D341Med (cell line): ENCODE data around the gene PSMB5.

Experiments
- DNase-seq: peaks from one replicate; pipeline ENCODE4 v3.0.0; 2012; ENCODE audit warnings: low spot score

Gene PSMB5

DNA sequence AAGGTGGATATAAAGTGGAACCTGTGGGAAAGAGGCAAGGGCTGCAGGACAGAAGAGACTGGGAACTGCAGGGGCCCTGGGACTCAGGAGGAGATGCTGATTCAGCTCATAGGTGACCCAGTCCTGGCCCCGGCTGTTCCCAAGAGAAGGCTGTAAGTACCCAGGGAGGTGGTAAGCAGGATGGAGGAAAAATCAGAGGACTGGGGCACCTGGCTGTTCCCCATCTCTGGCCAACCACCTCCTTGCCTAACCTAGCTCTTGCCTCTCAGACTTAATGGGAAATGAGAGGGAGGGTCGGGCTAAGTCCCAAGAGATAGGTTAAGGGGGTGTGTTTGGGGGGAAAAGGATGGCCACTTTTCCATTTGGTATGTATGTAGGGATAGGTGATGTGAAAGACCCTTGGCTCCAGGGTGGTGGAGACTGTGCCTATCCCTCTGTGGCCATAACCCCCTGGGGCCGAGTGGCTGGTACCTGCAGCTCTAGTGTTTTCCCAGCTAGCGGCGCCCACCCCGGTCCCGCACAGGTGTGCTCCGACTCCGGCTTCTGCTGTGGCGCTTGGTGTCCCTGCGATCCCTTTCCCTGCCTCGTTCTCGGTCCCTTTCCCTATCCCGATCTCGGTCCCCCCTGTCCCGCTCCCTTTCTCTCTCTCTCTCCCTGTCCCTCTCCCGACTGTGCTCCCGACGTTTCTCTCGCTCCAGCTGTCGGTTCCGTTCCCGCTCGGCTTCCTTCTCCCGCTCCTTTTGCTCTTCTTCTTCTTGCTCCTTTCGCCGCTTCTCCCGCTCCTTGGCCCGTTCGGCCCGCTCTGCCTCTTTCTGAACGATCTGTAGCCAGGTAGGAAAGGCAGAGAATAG is 24.2 kb upstream of the PSMB5 start:
- DNase-seq = no peak

DNA sequence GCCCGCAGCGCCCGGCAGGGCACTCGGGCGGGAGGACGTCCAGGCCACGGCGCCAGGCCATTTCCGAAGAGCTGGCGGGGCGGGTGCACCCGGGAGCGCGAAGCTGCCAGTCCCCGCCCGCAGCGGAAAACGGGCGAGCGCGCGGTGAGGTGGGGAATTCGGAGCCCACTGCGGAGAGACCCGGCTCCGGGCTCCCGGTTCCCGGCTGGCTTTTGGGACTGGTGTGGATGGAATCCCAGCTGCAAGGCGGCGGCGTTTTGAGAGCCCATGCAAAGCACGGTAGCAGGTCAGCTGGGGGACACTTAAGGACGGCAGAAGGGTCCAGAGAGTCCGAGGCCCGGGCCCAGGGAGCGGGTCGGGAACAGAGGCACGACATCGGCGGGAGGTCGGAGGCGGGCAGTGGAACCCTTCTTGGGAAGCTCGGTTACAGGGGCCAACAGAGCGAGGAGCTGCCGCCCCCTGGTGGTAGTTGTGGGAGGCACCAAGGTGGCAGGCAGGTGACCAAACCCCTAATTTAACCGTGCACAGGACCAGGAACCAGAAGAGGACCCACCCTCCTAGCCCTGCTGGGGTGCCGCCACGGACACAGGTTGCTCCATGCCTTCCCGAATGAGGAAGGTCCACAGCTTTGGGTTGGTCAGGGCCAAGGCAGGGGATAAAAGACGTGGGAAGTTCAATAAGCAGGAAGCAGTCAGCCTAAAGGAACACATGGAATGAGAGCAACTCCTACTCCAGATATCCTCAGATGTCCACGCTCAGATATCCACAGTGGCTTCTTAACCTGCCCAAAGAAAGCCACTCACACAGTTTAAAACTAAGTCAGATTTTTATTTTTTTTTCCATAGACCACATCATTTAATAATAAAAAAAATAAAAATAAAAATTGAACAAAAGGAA is 23.3 kb upstream of the PSMB5 start:
- peak; percentile 90 for DNase-seq

DNA sequence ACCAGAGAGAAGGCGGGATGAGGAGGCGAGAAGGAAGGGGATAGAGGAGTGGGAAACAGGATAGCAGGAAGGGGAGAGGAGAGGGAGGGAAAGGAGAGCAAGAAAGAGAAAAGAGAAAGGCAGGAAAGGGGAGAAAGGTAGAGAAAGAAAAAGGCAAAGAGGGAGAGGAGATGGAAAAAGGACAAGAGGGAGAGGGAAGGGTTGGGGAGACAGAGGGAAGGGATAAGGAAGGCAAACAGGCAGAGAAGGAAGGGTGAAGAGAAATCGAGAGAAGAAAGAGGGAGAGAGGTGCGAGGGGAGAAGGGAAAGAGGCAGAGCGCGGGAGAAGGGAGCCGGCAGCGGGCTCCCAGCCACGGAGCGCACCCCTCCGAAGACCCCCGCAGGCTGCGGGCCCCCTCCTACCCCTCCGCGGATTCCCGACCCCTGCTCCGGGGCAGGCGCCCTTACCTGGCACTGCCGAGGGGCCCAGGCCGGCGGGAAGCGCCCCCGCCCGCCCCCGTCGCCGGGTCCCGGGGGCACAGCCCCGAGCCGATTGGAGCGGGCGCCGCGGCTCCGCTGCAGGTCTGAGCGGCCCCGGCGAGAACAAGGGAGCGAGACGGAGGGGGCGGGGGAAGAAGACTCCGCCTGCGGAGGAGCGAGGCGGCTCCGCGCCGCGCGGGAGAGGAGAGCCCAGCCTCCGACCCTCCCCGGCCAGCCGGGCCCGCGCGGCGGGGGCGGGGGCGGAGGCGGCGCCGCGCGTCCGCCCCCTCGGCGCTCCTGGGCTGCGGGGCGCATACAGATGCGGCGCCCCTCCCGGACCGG is 22.5 kb upstream of the PSMB5 start, which contains the start of gene CDH24:
CDH24 (minus strand) TSS at position 565 of the 801 bp plus-strand sequence. CDS start 1,787 bp downstream, outside the sequence.
- peak; percentile 87 for DNase-seq

DNA sequence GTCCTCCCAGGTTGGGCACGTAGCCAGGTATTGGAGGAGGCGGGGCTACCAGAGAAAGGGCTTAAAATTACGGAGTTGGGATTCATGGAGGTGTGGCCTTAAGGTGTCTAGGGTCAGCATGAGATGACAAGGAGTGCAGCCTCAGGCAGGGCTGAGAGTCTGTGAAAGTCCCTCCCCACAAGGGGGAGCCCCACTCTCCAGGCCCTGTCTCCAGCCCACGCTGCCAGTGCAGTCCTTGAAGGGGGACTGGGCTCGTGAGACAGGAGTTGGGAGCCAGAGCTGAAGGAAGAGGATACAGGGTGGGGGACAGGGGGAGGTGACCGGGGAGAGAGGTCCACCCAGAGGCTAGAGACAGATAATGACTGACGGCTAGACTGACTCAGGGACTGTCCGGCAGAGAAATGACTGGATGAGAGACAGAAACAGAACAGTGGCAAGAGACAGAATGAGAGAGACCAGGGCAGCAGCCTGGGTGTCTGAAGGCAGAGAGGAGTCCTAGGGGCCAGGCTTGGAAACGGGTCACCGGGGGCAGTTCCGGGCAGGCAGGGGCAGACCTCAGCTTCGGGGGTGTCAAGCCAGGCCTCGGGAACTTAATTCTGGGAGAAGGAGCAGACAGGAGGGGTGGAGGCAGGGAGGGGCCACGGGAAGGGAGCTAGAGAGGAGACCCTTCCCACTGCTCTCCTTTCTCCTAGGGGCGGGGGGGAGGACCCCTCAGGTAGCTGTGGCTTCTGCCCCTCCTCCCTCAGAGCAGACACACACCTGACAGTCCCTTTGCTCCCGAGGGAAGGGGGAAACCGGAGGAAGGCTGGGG is 21.6 kb upstream of the PSMB5 start:
- peak; percentile 86 for DNase-seq

DNA sequence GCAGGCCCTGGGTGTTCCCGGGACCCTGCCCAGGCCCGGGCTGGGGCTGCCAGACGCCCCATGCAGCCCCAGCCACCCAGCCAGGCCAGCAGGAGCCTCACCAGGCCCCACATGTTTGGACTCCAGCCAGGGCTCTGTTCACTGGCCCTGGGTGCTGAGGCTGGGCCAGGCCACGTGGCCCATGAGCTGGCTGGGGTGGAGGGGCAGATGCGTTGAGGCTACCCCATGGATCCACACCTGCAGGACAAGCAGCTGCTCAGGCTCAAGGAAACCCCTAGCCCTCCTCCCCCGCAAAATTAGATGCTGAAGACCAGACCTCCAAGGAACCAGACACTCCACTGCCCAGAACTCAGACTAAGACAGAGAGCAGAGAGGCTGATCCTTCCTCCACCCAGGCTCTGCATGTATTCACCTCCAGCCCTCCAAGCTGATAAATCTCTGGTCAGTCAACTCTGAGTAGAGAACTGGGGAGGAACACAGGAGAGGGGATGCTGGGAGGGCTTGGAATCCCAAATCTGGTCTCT is 21.0 kb upstream of the PSMB5 start:
- DNase-seq = no peak

- no peak for DNase-seq
Measured at GRCh38 chr14:23055147-23055550, 20.4 kb upstream of the PSMB5 start.

DNA sequence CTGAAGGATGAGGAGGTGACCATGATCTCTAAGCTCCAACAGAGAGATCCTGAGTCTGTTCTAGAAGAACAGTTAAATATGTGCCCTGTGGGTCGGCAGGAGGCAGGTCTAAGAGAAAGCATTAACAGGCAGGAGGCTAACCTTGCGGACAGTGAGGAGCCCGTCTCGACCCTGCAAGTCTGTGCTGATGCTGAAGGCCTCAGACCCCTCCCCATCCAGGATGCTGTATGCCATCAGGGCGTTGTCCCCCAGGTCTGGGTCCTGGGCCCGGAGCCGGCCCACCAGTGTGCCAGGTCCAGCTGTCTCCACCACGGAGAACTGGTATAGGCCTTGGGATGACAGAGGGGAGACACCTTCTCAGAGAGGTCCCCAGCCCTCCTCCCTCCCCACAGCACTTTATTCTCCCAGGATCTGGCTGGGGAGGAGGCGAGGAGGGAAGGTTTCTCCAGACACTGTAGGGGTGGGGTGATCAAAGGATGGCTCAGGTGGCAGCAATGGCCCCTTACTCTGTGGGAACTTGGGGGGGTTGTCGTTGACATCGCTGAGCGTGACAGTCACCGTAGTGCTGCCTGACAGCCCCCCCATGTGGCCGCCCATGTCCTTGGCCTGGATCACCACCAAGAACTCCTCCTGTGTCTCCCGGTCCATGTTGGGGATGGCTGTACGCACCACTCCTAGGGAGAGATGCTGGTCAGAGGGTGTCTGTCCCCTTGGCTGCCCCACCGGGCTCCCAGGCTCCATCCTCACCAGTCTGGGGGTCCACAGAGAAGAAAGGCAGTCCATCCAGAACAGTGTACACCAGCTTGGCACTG is 19.5 kb upstream of the PSMB5 start:
- peak; percentile 60 for DNase-seq

DNA sequence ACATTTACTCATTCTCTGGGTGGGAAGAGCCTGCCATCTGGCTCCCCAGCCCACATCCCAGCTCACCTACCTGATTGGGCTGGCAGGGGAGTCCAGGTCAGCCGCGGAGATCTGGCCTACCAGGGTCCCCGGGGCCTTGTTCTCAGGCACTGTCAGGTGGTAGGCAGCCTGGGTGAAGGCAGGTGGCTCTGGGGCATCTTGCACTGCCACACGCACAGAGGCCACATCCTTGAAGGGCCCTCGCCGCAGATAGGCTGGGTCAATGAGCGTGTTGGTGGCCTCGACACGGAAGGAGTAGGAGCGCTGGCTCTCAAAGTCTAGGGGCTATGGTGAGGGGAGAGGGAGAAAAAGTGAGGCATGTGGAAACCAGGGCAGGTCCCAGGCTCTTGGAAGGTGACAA is 18.7 kb upstream of the PSMB5 start:
- DNase-seq = no peak

GRCh38 chr14:23052671-23053070 is 18.0 kb upstream of the PSMB5 start:
- no peak for DNase-seq

- DNase-seq = peak; percentile 81
Measured at GRCh38 chr14:23052182-23052623, 17.5 kb upstream of the PSMB5 start.

- no peak for DNase-seq
Measured at GRCh38 chr14:23051141-23052057, 16.7 kb upstream of the PSMB5 start.

- DNase-seq = no peak
Measured at GRCh38 chr14:23049011-23049410, 14.3 kb upstream of the PSMB5 start.

DNA sequence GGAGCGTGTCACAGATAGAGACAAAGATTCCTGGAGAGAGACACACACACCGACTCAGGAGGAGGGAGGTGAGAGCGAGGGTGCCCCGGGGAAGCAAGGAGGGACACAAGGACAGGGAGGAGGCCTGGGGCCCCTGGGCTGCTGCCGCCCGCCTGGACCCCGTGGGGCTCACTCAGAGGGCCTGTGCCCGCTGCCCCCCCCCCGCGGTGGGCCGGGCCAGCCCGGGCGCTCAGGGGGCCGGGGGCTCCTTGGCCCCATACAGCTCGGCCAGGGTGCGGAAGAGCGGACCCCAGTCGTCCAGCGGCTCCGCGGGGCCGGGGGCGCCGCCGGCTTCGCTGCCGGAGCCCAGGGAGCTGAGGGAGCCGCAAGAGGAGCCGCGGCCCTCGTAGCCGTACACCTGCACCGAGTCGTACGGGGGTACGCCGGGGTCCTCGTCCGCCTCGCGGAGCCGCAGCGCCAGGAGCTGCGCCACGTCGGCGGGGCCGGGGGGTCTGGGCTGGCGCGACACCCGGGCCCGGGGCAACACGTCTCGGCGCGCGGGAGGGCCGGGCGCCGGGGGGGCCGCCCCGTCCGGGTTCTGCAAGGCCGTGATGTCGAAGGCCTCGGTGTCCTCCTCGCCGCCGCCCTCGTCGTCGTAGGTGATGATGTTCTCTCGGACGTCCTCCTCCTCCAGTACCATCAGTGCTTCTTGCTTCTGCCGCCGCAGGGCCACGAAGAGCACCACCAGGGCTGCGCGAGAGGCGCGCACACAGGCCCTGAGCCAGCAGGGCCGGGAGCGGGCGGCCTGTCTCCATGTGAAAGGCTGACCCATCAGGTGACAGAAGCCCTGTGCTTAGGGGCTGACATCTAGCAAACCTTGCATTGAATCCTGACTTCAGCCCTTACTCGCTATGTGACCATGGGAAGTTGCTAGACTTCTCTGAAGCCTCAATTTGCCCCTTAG is 13.3 kb upstream of the PSMB5 start:
- DNase-seq = no peak

DNA sequence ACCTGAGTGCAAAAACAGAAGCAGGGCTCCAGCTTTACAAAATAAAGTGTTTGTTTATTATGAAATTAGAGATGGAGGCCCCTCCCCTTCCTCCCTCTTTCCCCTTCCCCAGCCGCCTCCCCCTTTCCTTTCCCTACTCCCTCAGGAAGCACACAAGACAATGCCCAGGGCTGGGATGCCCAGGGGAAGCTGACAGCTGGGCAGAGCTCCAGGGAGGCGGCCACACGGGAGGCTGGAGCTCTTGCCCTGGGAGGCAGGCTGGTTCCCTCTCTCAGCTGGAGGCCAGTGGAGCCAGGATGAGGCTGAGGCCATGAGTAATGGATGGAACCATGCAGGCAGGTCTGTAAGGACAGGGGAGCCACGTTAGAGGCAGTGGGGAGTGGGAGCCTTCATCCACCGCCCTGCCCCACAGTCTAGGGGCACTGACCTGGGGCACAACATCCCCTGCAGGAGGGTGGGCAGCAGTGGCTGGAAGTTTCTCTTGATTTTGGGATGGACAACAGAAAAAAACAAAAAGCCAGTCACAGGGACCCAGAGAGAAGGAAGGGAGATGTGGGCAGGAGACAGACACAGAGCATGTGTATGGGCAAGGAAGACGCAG is 12.4 kb upstream of the PSMB5 start:
- DNase-seq = no peak

DNA sequence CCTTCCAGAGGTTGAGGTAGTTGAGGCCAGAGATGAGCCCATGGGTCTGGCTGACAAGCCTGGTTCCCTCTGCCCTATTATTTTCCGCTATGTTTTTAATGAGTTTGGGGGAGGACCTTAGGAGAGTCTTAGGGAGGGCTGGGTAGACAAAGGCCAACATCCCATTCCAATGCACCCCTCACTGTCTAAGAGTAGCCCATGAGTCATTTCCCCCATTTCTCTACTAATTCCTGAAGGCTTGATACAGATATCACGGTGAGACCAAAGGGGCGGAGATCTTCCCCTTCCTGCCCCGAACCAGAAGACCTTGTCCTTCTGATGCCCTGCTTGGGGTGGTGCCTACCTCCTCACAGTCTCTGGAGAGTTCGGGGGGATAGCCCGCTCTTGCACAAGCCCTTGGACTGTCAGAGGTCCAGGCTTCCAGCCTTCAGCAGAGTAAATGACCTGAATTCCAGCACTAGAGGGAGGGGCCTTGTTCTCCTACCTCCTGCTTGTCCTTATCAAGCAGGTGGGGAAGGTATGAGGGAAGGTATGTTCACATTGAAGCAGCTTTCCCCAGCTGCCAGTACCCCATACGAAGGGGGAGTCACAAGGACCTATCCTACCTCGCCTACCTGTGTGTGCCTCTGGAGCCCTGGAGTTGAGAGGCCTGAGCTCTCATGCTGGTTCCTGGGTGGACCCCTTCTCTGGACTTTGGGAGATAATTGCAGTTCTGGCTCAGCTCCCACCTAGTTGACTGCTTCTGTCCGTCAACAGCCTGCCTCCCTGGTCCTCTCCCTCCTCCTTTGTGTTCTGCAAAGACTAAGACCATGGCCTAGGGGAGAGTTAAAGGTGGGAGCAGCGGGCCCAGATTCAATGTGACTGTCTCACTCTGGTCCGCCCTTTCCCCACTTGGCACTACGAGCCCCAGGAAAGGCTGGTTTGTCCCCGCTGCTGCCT is 11.0 kb upstream of the PSMB5 start:
- no peak for DNase-seq

- no peak for DNase-seq
Measured at GRCh38 chr14:23044840-23045239, 10.1 kb upstream of the PSMB5 start.
